ENCODE data around the gene ICAM2.
A peak's percentile ranks its signal among the peaks of the same experiment; 100 is the strongest.
"Not testable (repeated sequence)": the region's sequence is repeated elsewhere in the genome, so short reads cannot be mapped to it uniquely, and the experiment has no call there.

Gene ICAM2

GRCh38 chr17:64008830-64009229, 11.6 kb downstream of the ICAM2 start:
- DNase-seq, result no peak

GRCh38 chr17:64008346-64008745, 12.1 kb downstream of the ICAM2 start:
- no peak for DNase-seq

- no peak for DNase-seq
These were observed 12.6 kb downstream of the ICAM2 start for GRCh38 chr17:64007838-64008282.

GRCh38 chr17:64007089-64007837, 13.2 kb downstream of the ICAM2 start:
- not testable (repeated sequence) for DNase-seq

- no peak for DNase-seq
These were observed 13.9 kb downstream of the ICAM2 start for GRCh38 chr17:64006361-64007088.

GRCh38 chr17:64005734-64006167, 14.7 kb downstream of the ICAM2 start:
- DNase-seq, result peak; percentile 47

GRCh38 chr17:64004903-64005733, 15.3 kb downstream of the ICAM2 start:
- no peak for DNase-seq

- no peak for DNase-seq
These were observed 16.1 kb downstream of the ICAM2 start for GRCh38 chr17:64004218-64004770.

GRCh38 chr17:64003526-64004121, 16.8 kb downstream of the ICAM2 start:
- DNase-seq, result no peak

GRCh38 chr17:64002658-64003525, 17.5 kb downstream of the ICAM2 start:
- no peak for DNase-seq

GRCh38 chr17:64001763-64002529, 18.5 kb downstream of the ICAM2 start:
- no peak for DNase-seq

- no peak for DNase-seq
These were observed 19.3 kb downstream of the ICAM2 start for GRCh38 chr17:64001091-64001579.

GRCh38 chr17:63999680-64000531, 20.5 kb downstream of the ICAM2 start:
- no peak for DNase-seq

- DNase-seq, result peak; percentile 72
These were observed 21.4 kb downstream of the ICAM2 start for GRCh38 chr17:63998721-63999679.

GRCh38 chr17:63998050-63998720, 22.2 kb downstream of the ICAM2 start, which contains the start of gene PRR29:
PRR29 (plus strand) TSS chr17:63998351; CDS start chr17:63998365, 14 bp downstream.
- peak; percentile 68 for DNase-seq

GRCh38 chr17:63997341-63998048, 22.9 kb downstream of the ICAM2 start:
- DNase-seq, result no peak

All from RPMI8226 (cell line).